ENCODE measurements around the gene INTS7.
"Not testable (repeated sequence)": the region's sequence is repeated elsewhere in the genome, so short reads cannot be mapped to it uniquely, and the experiment has no call there.

Gene INTS7

DNA sequence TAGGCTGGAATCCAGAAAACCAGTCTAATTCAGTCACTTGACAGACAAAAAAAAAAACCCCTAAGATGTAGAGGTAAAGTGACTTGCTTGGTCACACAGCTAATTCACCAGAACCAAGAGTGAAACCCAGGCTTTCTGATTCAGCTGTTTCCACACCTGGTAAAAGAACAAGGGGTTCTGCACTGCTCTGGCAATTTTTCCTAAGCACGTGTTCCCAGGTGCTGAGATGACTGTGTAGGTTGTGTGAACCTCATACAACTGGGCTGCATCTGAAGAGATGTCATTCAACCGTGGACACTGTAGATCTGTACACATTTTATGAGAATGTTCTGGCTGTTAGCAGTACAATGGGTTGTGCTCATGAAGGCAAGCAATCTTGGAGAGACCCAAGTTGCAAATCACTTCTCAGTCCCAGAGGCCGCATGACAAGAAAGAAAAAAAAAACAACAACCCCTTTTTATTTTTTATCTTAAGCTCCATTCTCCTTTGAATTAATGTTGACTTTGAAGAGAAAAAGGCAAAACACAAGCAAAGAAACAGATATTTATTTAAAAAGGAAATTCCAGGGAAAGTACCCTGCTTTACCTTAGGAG is 95.4 kb downstream of the INTS7 start:
- TF ChIP-seq, protein P1, sequence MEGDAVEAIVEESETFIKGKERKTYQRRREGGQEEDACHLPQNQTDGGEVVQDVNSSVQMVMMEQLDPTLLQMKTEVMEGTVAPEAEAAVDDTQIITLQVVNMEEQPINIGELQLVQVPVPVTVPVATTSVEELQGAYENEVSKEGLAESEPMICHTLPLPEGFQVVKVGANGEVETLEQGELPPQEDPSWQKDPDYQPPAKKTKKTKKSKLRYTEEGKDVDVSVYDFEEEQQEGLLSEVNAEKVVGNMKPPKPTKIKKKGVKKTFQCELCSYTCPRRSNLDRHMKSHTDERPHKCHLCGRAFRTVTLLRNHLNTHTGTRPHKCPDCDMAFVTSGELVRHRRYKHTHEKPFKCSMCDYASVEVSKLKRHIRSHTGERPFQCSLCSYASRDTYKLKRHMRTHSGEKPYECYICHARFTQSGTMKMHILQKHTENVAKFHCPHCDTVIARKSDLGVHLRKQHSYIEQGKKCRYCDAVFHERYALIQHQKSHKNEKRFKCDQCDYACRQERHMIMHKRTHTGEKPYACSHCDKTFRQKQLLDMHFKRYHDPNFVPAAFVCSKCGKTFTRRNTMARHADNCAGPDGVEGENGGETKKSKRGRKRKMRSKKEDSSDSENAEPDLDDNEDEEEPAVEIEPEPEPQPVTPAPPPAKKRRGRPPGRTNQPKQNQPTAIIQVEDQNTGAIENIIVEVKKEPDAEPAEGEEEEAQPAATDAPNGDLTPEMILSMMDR (IDR thresholded peaks at IDR 0.05), result no peak
- Mint-ChIP-seq H3K36me3 (ENCODE audit: low read depth) (peaks cover 38% of the 10 kb centered on the region), H3K4me1 (peaks cover 11% of the 10 kb centered on the region), H3K9me3 (no peaks in the 10 kb centered on the region), H3K27me3 (ENCODE audit: low read depth, poor library complexity) (no peaks in the 10 kb centered on the region), H3K27ac (no peak overlapping the region), H3K4me3 (no peak overlapping the region)
- DNase-seq, result no peak

- Mint-ChIP-seq H3K9me3 (no peaks in the 10 kb centered on the region), H3K4me1 (peaks cover 25% of the 10 kb centered on the region), H3K4me3 (no peak overlapping the region), H3K36me3 (ENCODE audit: low read depth) (peaks cover 26% of the 10 kb centered on the region), H3K27me3 (ENCODE audit: low read depth, poor library complexity) (no peaks in the 10 kb centered on the region), H3K27ac (no peak overlapping the region)
- no peak for DNase-seq
- TF ChIP-seq, protein P1 (IDR thresholded peaks at IDR 0.05), result no peak
These were observed 96.8 kb downstream of the INTS7 start for GRCh38 chr1:211938561-211938997.

- not testable (repeated sequence) for H3K4me3 Mint-ChIP-seq; H3K27me3 Mint-ChIP-seq (ENCODE audit: low read depth, poor library complexity)
- H3K36me3 Mint-ChIP-seq (ENCODE audit: low read depth), result peaks cover 21% of the 10 kb centered on the region
These were observed 97.9 kb downstream of the INTS7 start for GRCh38 chr1:211937422-211937821.

DNA sequence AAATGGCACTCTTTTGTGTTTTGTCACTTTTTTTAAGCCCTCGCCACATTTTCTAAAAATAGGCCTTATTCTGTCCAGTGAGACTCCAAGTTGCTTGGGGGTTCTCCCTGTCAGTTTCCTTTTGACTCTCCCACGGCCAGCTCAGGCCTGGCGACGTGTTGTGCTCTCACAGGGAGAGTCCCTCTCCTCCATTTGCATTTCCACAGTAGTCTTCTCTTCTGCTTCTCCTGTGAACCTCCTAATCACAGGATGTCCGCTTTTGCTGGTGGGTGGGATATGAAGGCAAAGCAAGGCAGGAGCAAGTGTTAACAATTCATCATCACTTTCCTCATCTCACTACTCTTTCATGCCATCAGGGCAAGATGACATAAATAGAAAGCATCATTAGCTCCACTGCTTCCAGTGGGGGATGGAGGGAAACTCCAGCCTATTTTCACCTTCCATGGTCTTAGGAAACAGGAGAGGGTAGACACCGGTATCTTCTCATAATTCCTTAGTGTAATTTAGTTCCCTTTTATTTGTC is 99.8 kb downstream of the INTS7 start:
- Mint-ChIP-seq H3K36me3 (ENCODE audit: low read depth) (peaks cover 2% of the 10 kb centered on the region), H3K9me3 (no peaks in the 10 kb centered on the region), H3K27me3 (ENCODE audit: low read depth, poor library complexity) (no peaks in the 10 kb centered on the region), H3K4me3 (no peak overlapping the region), H3K4me1 (peaks cover 50% of the 10 kb centered on the region), H3K27ac (peak overlapping the region; percentile 55)
- TF ChIP-seq, protein P1 (IDR thresholded peaks at IDR 0.05), result no peak
- DNase-seq, result no peak

More at GRCh38 chr1:211937422-211937821, 97.9 kb downstream of the INTS7 start:
- DNase-seq, H3K9me3 Mint-ChIP-seq, H3K27ac Mint-ChIP-seq: not testable (repeated sequence)
- peaks cover 36% of the 10 kb centered on the region for H3K4me1 Mint-ChIP-seq

- H3K4me1 Mint-ChIP-seq, result peaks cover 59% of the 10 kb centered on the region
- H3K27ac Mint-ChIP-seq, result peak overlapping the region; percentile 86
- no peaks in the 10 kb centered on the region for H3K27me3 Mint-ChIP-seq (ENCODE audit: low read depth, poor library complexity)
- DNase-seq, result no peak
- no peak overlapping the region for H3K4me3 Mint-ChIP-seq
- no peaks in the 10 kb centered on the region for H3K9me3 Mint-ChIP-seq
- no peaks in the 10 kb centered on the region for H3K36me3 Mint-ChIP-seq (ENCODE audit: low read depth)
- TF ChIP-seq, protein P1 (IDR thresholded peaks at IDR 0.05), result no peak
These were observed 101.2 kb downstream of the INTS7 start for GRCh38 chr1:211933946-211934714.

GRCh38 chr1:211932933-211933254 is 102.5 kb downstream of the INTS7 start:
- TF ChIP-seq, protein P1 (IDR thresholded peaks at IDR 0.05), result no peak
- Mint-ChIP-seq H3K4me1 (peaks cover 64% of the 10 kb centered on the region), H3K27ac (peak overlapping the region; percentile 41), H3K27me3 (ENCODE audit: low read depth, poor library complexity) (no peaks in the 10 kb centered on the region), H3K36me3 (ENCODE audit: low read depth) (no peaks in the 10 kb centered on the region), H3K9me3 (no peaks in the 10 kb centered on the region), H3K4me3 (no peak overlapping the region)
- no peak for DNase-seq

Data from nephron progenitor cell (in vitro differentiated cells).